Hepatocyte (in vitro differentiated cells): ENCODE results near the gene EYS. TPM values are rescaled to one million over a fixed set of nuclear protein-coding genes. Genes with fewer than 3 reads are reported as not detected.

Experiments
- DNase-seq: peaks from one replicate; pipeline ENCODE4 v3.0.0-alpha.2; 2016; ENCODE audit warnings: low spot score
- H2AFZ ChIP-seq: fragments of 200-600 bp; sonication (generic); 2 replicates; pipeline ENCODE4 v1.6.0; 2016; ENCODE audit warnings: antibody characterized with exemption, mild to moderate bottlenecking
- H3K27ac ChIP-seq: fragments of 200-600 bp; sonication (generic); 2 replicates; pipeline ENCODE4 v1.5.1; 2016; ENCODE audit warnings: mild to moderate bottlenecking
- H3K27me3 ChIP-seq: fragments of 200-600 bp; sonication (generic); 2 replicates; pipeline ENCODE4 v1.6.1; 2016
- H3K36me3 ChIP-seq: fragments of 200-600 bp; sonication (generic); replicated peaks from 2 replicates; pipeline ENCODE4 v1.5.1; 2016; ENCODE audit warnings: low read depth; ENCODE audit not compliant: insufficient read depth
- H3K4me1 ChIP-seq: fragments of 200-600 bp; sonication (generic); 2 replicates; pipeline ENCODE4 v1.5.1; 2016; ENCODE audit warnings: mild to moderate bottlenecking, moderate library complexity; ENCODE audit not compliant: insufficient read depth
- H3K4me2 ChIP-seq: fragments of 200-600 bp; sonication (generic); 2 replicates; pipeline ENCODE4 v1.6.0; 2016
- H3K4me3 ChIP-seq: fragments of 200-600 bp; sonication (generic); 2 replicates; pipeline ENCODE4 v1.5.1; 2016; ENCODE audit warnings: mild to moderate bottlenecking
- H3K79me2 ChIP-seq: fragments of 200-600 bp; sonication (generic); 2 replicates; pipeline ENCODE4 v1.6.0; 2017; ENCODE audit warnings: mild to moderate bottlenecking
- H3K9me2 ChIP-seq: fragments of 200-600 bp; sonication (generic); replicated peaks from 2 replicates; pipeline ENCODE4 v1.6.0; 2017; ENCODE audit warnings: mild to moderate bottlenecking; ENCODE audit not compliant: insufficient read depth
- H3K9me3 ChIP-seq: fragments of 200-600 bp; sonication (generic); 2 replicates; pipeline ENCODE4 v1.5.1; 2016; ENCODE audit warnings: low read depth, mild to moderate bottlenecking
- H4K20me1 ChIP-seq: fragments of 200-600 bp; sonication (generic); 2 replicates; pipeline ENCODE4 v1.6.0; 2016; ENCODE audit warnings: mild to moderate bottlenecking; ENCODE audit not compliant: insufficient read depth, poor library complexity, severe bottlenecking
- CTCF ChIP-seq: fragments of 200-600 bp; sonication (generic); IDR thresholded peaks from 2 replicates; pipeline ENCODE4 v1.5.1; 2016; ENCODE audit warnings: antibody characterized with exemption, mild to moderate bottlenecking; ENCODE audit not compliant: poor library complexity
- EZH2 ChIP-seq: fragments of 200-600 bp; sonication (generic); IDR thresholded peaks from 2 replicates; pipeline ENCODE4 v1.6.1; 2016; ENCODE audit warnings: antibody characterized with exemption, mild to moderate bottlenecking, borderline replicate concordance
- EZH2phosphoT487 ChIP-seq: fragments of 200-600 bp; sonication (generic); IDR thresholded peaks from one replicate; pipeline ENCODE4 v1.6.1; 2018; ENCODE audit warnings: antibody characterized with exemption, mild to moderate bottlenecking, low read depth, moderate library complexity; ENCODE audit not compliant: unreplicated experiment, severe bottlenecking
- WGBS: methylation state at CpG from one replicate; pipeline ENCODE4 v1.1.6; 2016; ENCODE audit warnings: low lambda C conversion rate; ENCODE audit errors: missing lambda C conversion rate; 5-methylcytosine and 5-hydroxymethylcytosine counted together
- polyA plus RNA-seq: library from polyadenylated mRNA; unstranded; fragments of >200 nt; fragmentation: Nextera tagmentation; extraction: Ambion mirVana; gene quantifications from 2 replicates; pipeline ENCODE4 v1.2.1, GENCODE V29; 2016
- total RNA-seq: library from RNA; depleted of rRNA; stranded (reverse); fragments of >200 nt; gene quantifications from 2 replicates; pipeline ENCODE4 v1.2.3, GENCODE V29; 2014

Gene EYS
- total and polyA plus RNA-seq, 2 experiments from 2014 or later, result 0.57 to 0.68 TPM

- no peak overlapping the region for H2AFZ ChIP-seq
- H3K4me2 ChIP-seq, result no peak overlapping the region
- TF ChIP-seq EZH2phosphoT487 (no peak), EZH2 (no peak), CTCF (no peak)
- H3K36me3 ChIP-seq, result no peaks in the 10 kb centered on the region
- H3K27me3 ChIP-seq, result no peaks in the 10 kb centered on the region
- no peaks in the 10 kb centered on the region for H3K79me2 ChIP-seq
- no peak for DNase-seq
- H3K4me1 ChIP-seq, result no peaks in the 10 kb centered on the region
- WGBS, result 53% methylated on average over 1 of the region's 1 CpG
- H3K27ac ChIP-seq, result no peak overlapping the region
- no peaks in the 10 kb centered on the region for H3K9me2 ChIP-seq
- H3K4me3 ChIP-seq, result no peak overlapping the region
- no peaks in the 10 kb centered on the region for H4K20me1 ChIP-seq
- no peaks in the 10 kb centered on the region for H3K9me3 ChIP-seq
Measured at GRCh38 chr6:63881791-63882190, 1825.2 kb downstream of the EYS start.

GRCh38 chr6:63872233-63872632 is 1834.8 kb downstream of the EYS start:
- WGBS, result 91% methylated on average over 4 of the region's 4 CpGs
- no peak overlapping the region for H3K4me2 ChIP-seq
- no peaks in the 10 kb centered on the region for H4K20me1 ChIP-seq
- no peaks in the 10 kb centered on the region for H3K9me2 ChIP-seq
- no peaks in the 10 kb centered on the region for H3K9me3 ChIP-seq
- H3K27ac ChIP-seq, result no peak overlapping the region
- TF ChIP-seq CTCF, result no peak
- TF ChIP-seq EZH2phosphoT487, result no peak
- TF ChIP-seq EZH2, result no peak
- H3K27me3 ChIP-seq, result no peaks in the 10 kb centered on the region
- H3K4me1 ChIP-seq, result no peaks in the 10 kb centered on the region
- H2AFZ ChIP-seq, result no peak overlapping the region
- DNase-seq, result no peak
- H3K4me3 ChIP-seq, result no peak overlapping the region
- H3K36me3 ChIP-seq, result no peaks in the 10 kb centered on the region
- no peaks in the 10 kb centered on the region for H3K79me2 ChIP-seq

- 90% methylated on average over 3 of the region's 3 CpGs for WGBS
- H3K27ac ChIP-seq, result no peak overlapping the region
- H3K79me2 ChIP-seq, result no peaks in the 10 kb centered on the region
- no peak overlapping the region for H2AFZ ChIP-seq
- no peaks in the 10 kb centered on the region for H3K9me3 ChIP-seq
- no peaks in the 10 kb centered on the region for H3K36me3 ChIP-seq
- TF ChIP-seq EZH2, result no peak
- TF ChIP-seq CTCF, result no peak
- TF ChIP-seq EZH2phosphoT487, result no peak
- H4K20me1 ChIP-seq, result no peaks in the 10 kb centered on the region
- no peak for DNase-seq
- no peak overlapping the region for H3K4me2 ChIP-seq
- H3K4me3 ChIP-seq, result no peak overlapping the region
- H3K27me3 ChIP-seq, result no peaks in the 10 kb centered on the region
- no peaks in the 10 kb centered on the region for H3K9me2 ChIP-seq
- H3K4me1 ChIP-seq, result no peaks in the 10 kb centered on the region
Measured at GRCh38 chr6:63868351-63868750, 1838.7 kb downstream of the EYS start.

- Histone ChIP-seq H2AFZ (no peak overlapping the region), H3K36me3 (no peaks in the 10 kb centered on the region), H4K20me1 (no peaks in the 10 kb centered on the region), H3K9me2 (no peaks in the 10 kb centered on the region), H3K4me2 (no peak overlapping the region), H3K27me3 (no peaks in the 10 kb centered on the region), H3K27ac (no peak overlapping the region), H3K9me3 (no peaks in the 10 kb centered on the region), H3K79me2 (no peaks in the 10 kb centered on the region), H3K4me3 (no peak overlapping the region), H3K4me1 (no peaks in the 10 kb centered on the region)
- 85% methylated on average over 4 of the region's 4 CpGs for WGBS
- DNase-seq, result no peak
- TF ChIP-seq CTCF (no peak), EZH2phosphoT487 (no peak), EZH2 (no peak)
Measured at GRCh38 chr6:63864671-63865318, 1842.2 kb downstream of the EYS start.
